SK-N-SH treated with all-trans-retinoic acid at 6 μM for 48 hours (cell line): ENCODE results near the gene RGS19.

Experiments used
- ATAC-seq: fragments of 200-7000 bp; cut with Tn5 transposase; 3 replicates; pipeline ENCODE4 v1.9.1; 2020; ENCODE audit warnings: mild to moderate bottlenecking, moderate library complexity
- ARNTL ChIP-seq: fragments of 450-650 bp; formaldehyde crosslinking; IDR thresholded peaks from 2 replicates; pipeline ENCODE4 v1.5.0; 2020; ENCODE audit warnings: low read depth, mild to moderate bottlenecking, moderate library complexity, borderline replicate concordance
- BACH2 ChIP-seq: fragments of 250-450 bp; sonication (Bioruptor Pico); IDR thresholded peaks from 2 replicates; pipeline ENCODE4 v1.9.0; 2021; ENCODE audit warnings: mild to moderate bottlenecking, borderline replicate concordance
- CSDC2 ChIP-seq: fragments of 250-450 bp; sonication (Bioruptor Pico); IDR thresholded peaks from 2 replicates; pipeline ENCODE4 v1.5.0; 2020; ENCODE audit warnings: mild to moderate bottlenecking, moderate library complexity
- ESRRG ChIP-seq: fragments of 250-450 bp; sonication (Bioruptor Pico); IDR thresholded peaks from 2 replicates; pipeline ENCODE4 v1.6.1; 2021; ENCODE audit warnings: mild to moderate bottlenecking
- GLIS3 ChIP-seq: fragments of 250-450 bp; sonication (Bioruptor Pico); IDR thresholded peaks from 2 replicates; pipeline ENCODE4 v1.5.0; 2020; ENCODE audit warnings: mild to moderate bottlenecking, moderate library complexity
- ISL1 ChIP-seq: fragments of 250-450 bp; sonication (Bioruptor Pico); IDR thresholded peaks from 2 replicates; pipeline ENCODE4 v2.1.2; 2022; ENCODE audit warnings: mild to moderate bottlenecking, moderate library complexity
- OSR1 ChIP-seq: fragments of 250-450 bp; sonication (Bioruptor Pico); IDR thresholded peaks from 2 replicates; pipeline ENCODE4 v1.8.0; 2022; ENCODE audit warnings: moderate library complexity, mild to moderate bottlenecking, inconsistent platforms
- PPARA ChIP-seq: fragments of 250-450 bp; sonication (Bioruptor Pico); IDR thresholded peaks from 2 replicates; pipeline ENCODE4 v1.5.0; 2020; ENCODE audit warnings: mild to moderate bottlenecking, borderline replicate concordance
- RARB ChIP-seq: fragments of 250-450 bp; sonication (Bioruptor Pico); IDR thresholded peaks from 2 replicates; pipeline ENCODE4 v1.8.0; 2021; ENCODE audit warnings: mild to moderate bottlenecking, moderate library complexity
- TCF4 ChIP-seq: fragments of 250-450 bp; sonication (Bioruptor Pico); IDR thresholded peaks from 2 replicates; pipeline ENCODE4 v1.8.0; 2021; ENCODE audit warnings: mild to moderate bottlenecking, moderate library complexity, borderline replicate concordance
- TOX ChIP-seq: fragments of 250-450 bp; sonication (Bioruptor Pico); IDR thresholded peaks from 2 replicates; pipeline ENCODE4 v1.8.0; 2021; ENCODE audit warnings: mild to moderate bottlenecking, moderate library complexity, borderline replicate concordance
- ZFP3 ChIP-seq: fragments of 250-450 bp; sonication (Bioruptor Pico); IDR thresholded peaks from 2 replicates; pipeline ENCODE4 v1.5.0; 2020; ENCODE audit warnings: mild to moderate bottlenecking, moderate library complexity
- ZFP30 ChIP-seq: fragments of 450-650 bp; formaldehyde crosslinking; IDR thresholded peaks from 2 replicates; pipeline ENCODE4 v1.5.0; 2022; ENCODE audit warnings: mild to moderate bottlenecking, moderate library complexity
- ZNF565 ChIP-seq: fragments of 450-650 bp; formaldehyde crosslinking; conservative IDR thresholded peaks from 2 replicates; pipeline ENCODE4 v1.5.0; 2020; ENCODE audit warnings: low read depth, mild to moderate bottlenecking, moderate library complexity
- ZNF70 ChIP-seq: fragments of 450-650 bp; formaldehyde crosslinking; IDR thresholded peaks from 2 replicates; pipeline ENCODE4 v1.5.0; 2020; ENCODE audit warnings: mild to moderate bottlenecking, moderate library complexity
- ZNF8 ChIP-seq: fragments of 450-650 bp; formaldehyde crosslinking; IDR thresholded peaks from 2 replicates; pipeline ENCODE4 v1.5.0; 2020; ENCODE audit warnings: mild to moderate bottlenecking, moderate library complexity
- TF ChIP-seq, protein P1 (sequence below): fragments of 250-450 bp; sonication (Bioruptor Pico); IDR thresholded peaks from 2 replicates; pipeline ENCODE4 v1.5.0; 2020; ENCODE audit warnings: mild to moderate bottlenecking, moderate library complexity
- TF ChIP-seq, protein P2 (sequence below): fragments of 250-450 bp; sonication (Bioruptor Pico); IDR thresholded peaks from 2 replicates; pipeline ENCODE4 v1.8.0; 2020; ENCODE audit warnings: mild to moderate bottlenecking, moderate library complexity, borderline replicate concordance
- TF ChIP-seq, protein P3 (sequence below): fragments of 250-450 bp; sonication (Bioruptor Pico); IDR thresholded peaks from 2 replicates; pipeline ENCODE4 v1.8.0; 2021; ENCODE audit warnings: low read depth, mild to moderate bottlenecking, moderate library complexity, borderline replicate concordance
- TF ChIP-seq, protein P4 (sequence below): fragments of 250-450 bp; sonication (Bioruptor Pico); IDR thresholded peaks from 2 replicates; pipeline ENCODE4 v1.5.1; 2021; ENCODE audit warnings: mild to moderate bottlenecking, moderate library complexity
- TF ChIP-seq, protein P5 (sequence below): fragments of 250-450 bp; sonication (Bioruptor Pico); IDR thresholded peaks from 2 replicates; pipeline ENCODE4 v1.5.1; 2020; ENCODE audit warnings: low read depth, mild to moderate bottlenecking, moderate library complexity

Gene RGS19

DNA sequence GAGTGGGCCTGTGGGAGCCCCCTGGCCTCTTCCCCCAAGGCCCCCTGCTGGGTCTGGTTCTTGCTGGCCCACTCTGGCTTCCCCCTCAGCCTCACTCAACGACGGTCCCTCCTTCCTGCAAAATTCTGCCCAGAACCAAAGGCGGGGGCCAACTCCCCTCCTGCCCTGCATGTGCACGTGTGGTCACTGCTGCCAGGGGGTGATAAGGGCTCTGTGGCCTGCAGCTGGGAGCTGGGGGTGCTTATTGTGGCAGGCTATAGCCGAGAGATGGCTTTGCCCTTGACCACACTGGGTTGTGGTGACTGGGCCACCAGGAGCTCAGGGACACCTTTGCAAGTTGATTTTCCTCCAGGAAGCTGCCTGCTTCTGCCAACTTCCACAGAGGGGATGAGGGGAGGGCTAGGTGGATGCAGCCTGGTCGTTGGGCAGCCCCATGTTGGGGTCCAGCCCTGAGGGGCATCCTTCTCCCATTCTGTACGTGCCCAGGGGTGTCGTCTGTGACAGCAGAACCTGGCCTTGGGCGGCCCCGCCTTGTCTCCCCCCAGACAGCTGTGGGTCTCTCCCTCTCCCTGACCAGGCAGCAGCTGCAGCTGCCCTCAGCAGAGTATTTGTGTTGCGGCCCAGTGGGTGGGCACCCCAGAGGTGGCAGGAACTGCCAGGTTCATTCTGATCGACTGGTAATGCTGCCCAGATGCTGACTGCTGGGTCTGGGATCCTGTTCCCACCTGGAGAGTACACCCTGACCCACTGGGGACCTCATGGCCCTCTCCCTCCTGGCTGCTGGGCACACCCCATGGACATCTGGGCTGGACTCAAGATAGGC is 10.7 kb downstream of the RGS19 start:
- no peak for TF ChIP-seq TCF4 (CRISPR knock-in tag)
- no peak for TF ChIP-seq ZNF565
- no peak for TF ChIP-seq CSDC2 (CRISPR knock-in tag)
- no peak for TF ChIP-seq ZNF8 (CRISPR knock-in tag)
- TF ChIP-seq PPARA: no peak

DNA sequence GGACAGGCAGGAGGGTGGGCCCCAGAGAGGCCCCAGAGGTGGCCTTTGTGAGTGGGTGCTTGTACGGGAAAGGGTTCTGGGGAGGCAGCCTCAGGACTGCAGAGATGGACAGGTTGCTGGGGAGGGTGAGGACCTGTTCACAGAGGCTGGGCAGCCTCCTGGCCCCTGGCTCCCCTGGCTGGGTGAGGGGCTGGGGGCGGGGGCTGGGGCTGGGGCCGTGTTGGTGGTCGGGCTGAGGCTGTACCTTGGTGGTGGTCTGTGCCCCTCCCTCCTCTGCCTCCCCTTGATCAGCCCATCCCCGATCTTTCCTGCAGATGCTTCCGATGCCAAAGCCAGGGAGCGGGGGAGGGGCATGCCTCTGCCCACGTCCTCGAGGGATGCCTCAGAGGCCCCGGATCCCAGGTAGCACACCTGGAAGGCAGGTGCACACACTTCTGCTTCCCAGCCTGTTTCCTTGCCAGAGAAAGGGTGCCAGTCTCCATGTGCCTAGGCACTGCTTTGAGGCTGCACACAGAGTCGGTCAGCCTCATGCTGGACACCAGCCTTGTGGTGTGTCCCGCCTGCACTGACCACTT is 11.5 kb downstream of the RGS19 start:
- no peak for ATAC-seq
- no peak for TF ChIP-seq RARB
- TF ChIP-seq, protein P1, sequence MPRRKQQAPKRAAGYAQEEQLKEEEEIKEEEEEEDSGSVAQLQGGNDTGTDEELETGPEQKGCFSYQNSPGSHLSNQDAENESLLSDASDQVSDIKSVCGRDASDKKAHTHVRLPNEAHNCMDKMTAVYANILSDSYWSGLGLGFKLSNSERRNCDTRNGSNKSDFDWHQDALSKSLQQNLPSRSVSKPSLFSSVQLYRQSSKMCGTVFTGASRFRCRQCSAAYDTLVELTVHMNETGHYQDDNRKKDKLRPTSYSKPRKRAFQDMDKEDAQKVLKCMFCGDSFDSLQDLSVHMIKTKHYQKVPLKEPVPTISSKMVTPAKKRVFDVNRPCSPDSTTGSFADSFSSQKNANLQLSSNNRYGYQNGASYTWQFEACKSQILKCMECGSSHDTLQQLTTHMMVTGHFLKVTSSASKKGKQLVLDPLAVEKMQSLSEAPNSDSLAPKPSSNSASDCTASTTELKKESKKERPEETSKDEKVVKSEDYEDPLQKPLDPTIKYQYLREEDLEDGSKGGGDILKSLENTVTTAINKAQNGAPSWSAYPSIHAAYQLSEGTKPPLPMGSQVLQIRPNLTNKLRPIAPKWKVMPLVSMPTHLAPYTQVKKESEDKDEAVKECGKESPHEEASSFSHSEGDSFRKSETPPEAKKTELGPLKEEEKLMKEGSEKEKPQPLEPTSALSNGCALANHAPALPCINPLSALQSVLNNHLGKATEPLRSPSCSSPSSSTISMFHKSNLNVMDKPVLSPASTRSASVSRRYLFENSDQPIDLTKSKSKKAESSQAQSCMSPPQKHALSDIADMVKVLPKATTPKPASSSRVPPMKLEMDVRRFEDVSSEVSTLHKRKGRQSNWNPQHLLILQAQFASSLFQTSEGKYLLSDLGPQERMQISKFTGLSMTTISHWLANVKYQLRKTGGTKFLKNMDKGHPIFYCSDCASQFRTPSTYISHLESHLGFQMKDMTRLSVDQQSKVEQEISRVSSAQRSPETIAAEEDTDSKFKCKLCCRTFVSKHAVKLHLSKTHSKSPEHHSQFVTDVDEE (CRISPR knock-in tag): no peak

More for the DNA sequence above, 10.7 kb downstream of the RGS19 start:
- no peak for ATAC-seq

DNA sequence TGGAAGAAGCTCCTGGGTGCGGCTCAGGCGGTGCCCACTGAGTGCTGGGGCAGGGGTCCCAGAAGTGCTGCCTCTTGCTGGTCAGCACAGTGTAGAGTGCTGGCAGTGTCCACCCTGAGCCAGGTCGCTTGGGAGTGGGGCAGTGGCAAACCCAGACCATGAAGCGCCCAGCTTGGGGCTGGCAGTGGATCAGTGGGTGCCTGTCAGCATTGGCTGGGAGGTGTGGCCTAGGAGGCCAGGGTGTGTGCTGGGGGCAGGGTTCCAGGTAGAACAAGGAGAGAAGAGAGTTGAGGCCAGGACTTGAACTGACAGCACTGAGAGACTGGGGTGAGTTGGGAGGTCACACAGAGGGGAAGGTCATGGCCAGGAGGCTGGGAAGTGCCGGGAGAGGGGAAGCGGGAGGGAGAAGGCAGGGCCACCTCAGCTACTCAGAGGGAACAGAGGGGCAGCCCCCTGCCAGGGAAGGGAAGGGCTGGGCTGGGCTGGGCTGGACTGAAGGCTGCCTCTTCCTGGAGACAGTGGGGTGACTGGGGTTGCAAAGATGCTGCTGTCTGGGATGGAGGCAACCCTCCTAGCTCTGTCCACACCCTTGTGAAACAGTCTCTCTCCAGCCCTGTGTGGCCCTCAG is 12.2 kb downstream of the RGS19 start:
- ATAC-seq: no peak
- TF ChIP-seq RARB (no peak), ZFP30 (CRISPR knock-in tag) (no peak), ESRRG (no peak), ZFP3 (CRISPR knock-in tag) (no peak), PPARA (no peak), BACH2 (CRISPR knock-in tag) (no peak), TOX (CRISPR knock-in tag) (no peak), ZNF70 (CRISPR knock-in tag) (no peak), OSR1 (no peak)
- TF ChIP-seq, protein P2, sequence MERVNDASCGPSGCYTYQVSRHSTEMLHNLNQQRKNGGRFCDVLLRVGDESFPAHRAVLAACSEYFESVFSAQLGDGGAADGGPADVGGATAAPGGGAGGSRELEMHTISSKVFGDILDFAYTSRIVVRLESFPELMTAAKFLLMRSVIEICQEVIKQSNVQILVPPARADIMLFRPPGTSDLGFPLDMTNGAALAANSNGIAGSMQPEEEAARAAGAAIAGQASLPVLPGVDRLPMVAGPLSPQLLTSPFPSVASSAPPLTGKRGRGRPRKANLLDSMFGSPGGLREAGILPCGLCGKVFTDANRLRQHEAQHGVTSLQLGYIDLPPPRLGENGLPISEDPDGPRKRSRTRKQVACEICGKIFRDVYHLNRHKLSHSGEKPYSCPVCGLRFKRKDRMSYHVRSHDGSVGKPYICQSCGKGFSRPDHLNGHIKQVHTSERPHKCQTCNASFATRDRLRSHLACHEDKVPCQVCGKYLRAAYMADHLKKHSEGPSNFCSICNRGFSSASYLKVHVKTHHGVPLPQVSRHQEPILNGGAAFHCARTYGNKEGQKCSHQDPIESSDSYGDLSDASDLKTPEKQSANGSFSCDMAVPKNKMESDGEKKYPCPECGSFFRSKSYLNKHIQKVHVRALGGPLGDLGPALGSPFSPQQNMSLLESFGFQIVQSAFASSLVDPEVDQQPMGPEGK (CRISPR knock-in tag): no peak
- TF ChIP-seq, protein P3, sequence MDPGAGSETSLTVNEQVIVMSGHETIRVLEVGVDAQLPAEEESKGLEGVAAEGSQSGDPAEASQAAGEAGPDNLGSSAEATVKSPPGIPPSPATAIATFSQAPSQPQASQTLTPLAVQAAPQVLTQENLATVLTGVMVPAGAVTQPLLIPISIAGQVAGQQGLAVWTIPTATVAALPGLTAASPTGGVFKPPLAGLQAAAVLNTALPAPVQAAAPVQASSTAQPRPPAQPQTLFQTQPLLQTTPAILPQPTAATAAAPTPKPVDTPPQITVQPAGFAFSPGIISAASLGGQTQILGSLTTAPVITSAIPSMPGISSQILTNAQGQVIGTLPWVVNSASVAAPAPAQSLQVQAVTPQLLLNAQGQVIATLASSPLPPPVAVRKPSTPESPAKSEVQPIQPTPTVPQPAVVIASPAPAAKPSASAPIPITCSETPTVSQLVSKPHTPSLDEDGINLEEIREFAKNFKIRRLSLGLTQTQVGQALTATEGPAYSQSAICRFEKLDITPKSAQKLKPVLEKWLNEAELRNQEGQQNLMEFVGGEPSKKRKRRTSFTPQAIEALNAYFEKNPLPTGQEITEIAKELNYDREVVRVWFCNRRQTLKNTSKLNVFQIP (CRISPR knock-in tag): no peak
- TF ChIP-seq, protein P4, sequence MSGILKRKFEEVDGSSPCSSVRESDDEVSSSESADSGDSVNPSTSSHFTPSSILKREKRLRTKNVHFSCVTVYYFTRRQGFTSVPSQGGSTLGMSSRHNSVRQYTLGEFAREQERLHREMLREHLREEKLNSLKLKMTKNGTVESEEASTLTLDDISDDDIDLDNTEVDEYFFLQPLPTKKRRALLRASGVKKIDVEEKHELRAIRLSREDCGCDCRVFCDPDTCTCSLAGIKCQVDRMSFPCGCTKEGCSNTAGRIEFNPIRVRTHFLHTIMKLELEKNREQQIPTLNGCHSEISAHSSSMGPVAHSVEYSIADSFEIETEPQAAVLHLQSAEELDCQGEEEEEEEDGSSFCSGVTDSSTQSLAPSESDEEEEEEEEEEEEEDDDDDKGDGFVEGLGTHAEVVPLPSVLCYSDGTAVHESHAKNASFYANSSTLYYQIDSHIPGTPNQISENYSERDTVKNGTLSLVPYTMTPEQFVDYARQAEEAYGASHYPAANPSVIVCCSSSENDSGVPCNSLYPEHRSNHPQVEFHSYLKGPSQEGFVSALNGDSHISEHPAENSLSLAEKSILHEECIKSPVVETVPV (CRISPR knock-in tag): no peak
- TF ChIP-seq, all 23 proteins: peak for 0

DNA sequence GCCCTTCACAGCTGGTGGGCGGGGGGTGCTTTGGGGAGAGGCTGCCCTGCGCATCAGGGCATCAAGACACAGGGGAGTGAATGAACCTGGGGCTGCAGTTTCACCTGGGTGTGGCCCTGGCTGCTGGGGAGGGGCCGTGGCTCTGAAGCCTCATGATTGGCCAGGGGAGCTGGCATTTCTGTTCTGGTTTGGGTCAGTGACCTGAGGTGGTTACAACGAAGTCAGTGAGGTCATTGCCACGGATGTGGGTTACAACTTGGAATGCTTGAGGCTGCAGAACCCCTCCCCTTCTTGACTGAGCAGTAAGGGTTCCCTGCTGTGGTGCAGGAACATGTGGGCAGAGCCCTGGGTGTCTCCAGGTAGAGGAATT is 13.4 kb downstream of the RGS19 start:
- no peak for ATAC-seq
- TF ChIP-seq RARB: no peak
- TF ChIP-seq, protein P5, sequence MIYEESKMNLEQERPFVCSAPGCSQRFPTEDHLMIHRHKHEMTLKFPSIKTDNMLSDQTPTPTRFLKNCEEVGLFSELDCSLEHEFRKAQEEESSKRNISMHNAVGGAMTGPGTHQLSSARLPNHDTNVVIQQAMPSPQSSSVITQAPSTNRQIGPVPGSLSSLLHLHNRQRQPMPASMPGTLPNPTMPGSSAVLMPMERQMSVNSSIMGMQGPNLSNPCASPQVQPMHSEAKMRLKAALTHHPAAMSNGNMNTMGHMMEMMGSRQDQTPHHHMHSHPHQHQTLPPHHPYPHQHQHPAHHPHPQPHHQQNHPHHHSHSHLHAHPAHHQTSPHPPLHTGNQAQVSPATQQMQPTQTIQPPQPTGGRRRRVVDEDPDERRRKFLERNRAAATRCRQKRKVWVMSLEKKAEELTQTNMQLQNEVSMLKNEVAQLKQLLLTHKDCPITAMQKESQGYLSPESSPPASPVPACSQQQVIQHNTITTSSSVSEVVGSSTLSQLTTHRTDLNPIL: no peak
- TF ChIP-seq, protein P1 (CRISPR knock-in tag): no peak
- TF ChIP-seq GLIS3 (CRISPR knock-in tag): no peak
- TF ChIP-seq, protein P2 (CRISPR knock-in tag): no peak
- no peak for TF ChIP-seq ARNTL (CRISPR knock-in tag)
- no peak for TF ChIP-seq ZNF70 (CRISPR knock-in tag)
- TF ChIP-seq ISL1 (CRISPR knock-in tag): no peak
- no peak for TF ChIP-seq ZNF565
